ENCODE measurements around the gene KIF3A. TPM values are rescaled to one million over a fixed set of nuclear protein-coding genes. Genes with fewer than 3 reads are reported as not detected.

KIF3A gene
- total and polyA plus RNA-seq, 2 of the 8 experiments (the other 6 are each of a cell fraction or from before 2014, with no cell fraction given), result 3.1 to 13.1 TPM

DNA sequence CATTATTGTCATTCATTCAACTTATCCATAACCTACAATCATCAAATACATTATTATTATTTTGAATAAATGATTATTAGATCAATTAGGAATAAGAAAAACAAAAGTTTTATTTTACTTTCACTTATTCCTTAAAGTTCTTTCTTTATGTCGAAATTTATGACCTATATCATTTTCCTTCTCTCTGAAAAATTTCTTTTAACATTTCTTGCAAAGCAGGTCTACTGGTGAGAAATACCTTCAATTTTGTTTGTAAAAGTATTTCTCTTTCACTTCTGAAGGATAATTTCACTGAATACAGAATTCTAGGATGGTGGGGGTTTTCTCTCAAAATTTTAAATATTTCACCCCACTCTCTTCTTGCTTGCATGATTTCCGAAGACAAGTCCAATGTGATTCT, 7.3 kb upstream of the KIF3A start (continued):
- TF ChIP-seq ATF3 (IDR thresholded peaks at IDR 0.05; ENCODE audit: insufficient read depth, low read depth, low read length) (no peak), CBX5 (IDR thresholded peaks at IDR 0.05; ENCODE audit: low read depth, low read length) (no peak), JUN (IDR thresholded peaks at IDR 0.05; ENCODE audit: low read depth, low read length) (no peak)
- TF ChIP-seq, protein P1, sequence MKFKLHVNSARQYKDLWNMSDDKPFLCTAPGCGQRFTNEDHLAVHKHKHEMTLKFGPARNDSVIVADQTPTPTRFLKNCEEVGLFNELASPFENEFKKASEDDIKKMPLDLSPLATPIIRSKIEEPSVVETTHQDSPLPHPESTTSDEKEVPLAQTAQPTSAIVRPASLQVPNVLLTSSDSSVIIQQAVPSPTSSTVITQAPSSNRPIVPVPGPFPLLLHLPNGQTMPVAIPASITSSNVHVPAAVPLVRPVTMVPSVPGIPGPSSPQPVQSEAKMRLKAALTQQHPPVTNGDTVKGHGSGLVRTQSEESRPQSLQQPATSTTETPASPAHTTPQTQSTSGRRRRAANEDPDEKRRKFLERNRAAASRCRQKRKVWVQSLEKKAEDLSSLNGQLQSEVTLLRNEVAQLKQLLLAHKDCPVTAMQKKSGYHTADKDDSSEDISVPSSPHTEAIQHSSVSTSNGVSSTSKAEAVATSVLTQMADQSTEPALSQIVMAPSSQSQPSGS (IDR thresholded peaks at IDR 0.05; ENCODE audit: low read length), result no peak
